OCI-LY7 (cell line): ENCODE measurements around the gene KLRF1. TPM values are rescaled to one million over a fixed set of nuclear protein-coding genes. Genes with fewer than 3 reads are reported as not detected.

ENCODE experiments used
- BruUV-seq: library from RNA; stranded (reverse); fragments of 400-500 nt; replicated peaks from 2 replicates; lab custom pipeline; 2021; lab: Mats Ljungman, UMichigan
- CTCF ChIA-PET: fragments of 300-600 bp; sonication (Branson Sonifier 250); formaldehyde crosslinking; loops from one replicate; lab custom pipeline; 2022; ENCODE audit warnings: antibody characterized with exemption; ENCODE audit not compliant: unreplicated experiment; lab: Charles Lee
- POLR2A ChIA-PET: fragments of 300-600 bp; sonication (Branson Sonifier 250); formaldehyde crosslinking; loops from one replicate; lab custom pipeline; 2022; ENCODE audit warnings: antibody characterized with exemption; lab: Charles Lee
- DNase-seq: peaks from one replicate; pipeline ENCODE4 v3.0.0-alpha.2; 2015; ENCODE audit warnings: low spot score
- H2AFZ ChIP-seq: fragments of 200-600 bp; sonication (generic), shearing (Covaris generic); 2 replicates; pipeline ENCODE4 v1.6.1; 2014; ENCODE audit warnings: mild to moderate bottlenecking, antibody characterized with exemption, low read length, moderate library complexity
- H3K27ac ChIP-seq: fragments of 200-600 bp; sonication (generic); 2 replicates; pipeline ENCODE4 v1.5.1; 2014; ENCODE audit warnings: mixed run types, low read depth, mild to moderate bottlenecking, moderate library complexity, low read length, inconsistent platforms; ENCODE audit not compliant: poor library complexity, severe bottlenecking
- H3K36me3 ChIP-seq: fragments of 200-600 bp; sonication (generic); 2 replicates; pipeline ENCODE4 v1.6.1; 2014; ENCODE audit warnings: mild to moderate bottlenecking, antibody characterized with exemption, low read length, moderate library complexity, mixed read lengths; ENCODE audit not compliant: insufficient read depth
- H3K4me1 ChIP-seq: fragments of 200-600 bp; sonication (generic); 2 replicates; pipeline ENCODE4 v1.5.1; 2014; ENCODE audit warnings: mild to moderate bottlenecking, low read length; ENCODE audit not compliant: insufficient read depth, poor library complexity, severe bottlenecking
- H3K4me2 ChIP-seq: fragments of 200-600 bp; sonication (generic); 2 replicates; pipeline ENCODE4 v1.6.1; 2014; ENCODE audit warnings: mild to moderate bottlenecking, low read length
- H3K4me3 ChIP-seq: fragments of 200-600 bp; sonication (generic); 2 replicates; pipeline ENCODE4 v1.5.1; 2014; ENCODE audit warnings: mild to moderate bottlenecking, low read depth, low read length; ENCODE audit not compliant: poor library complexity, severe bottlenecking
- H3K79me2 ChIP-seq: fragments of 200-600 bp; sonication (generic); 2 replicates; pipeline ENCODE4 v1.6.1; 2016; ENCODE audit warnings: low read depth, mild to moderate bottlenecking, low read length, moderate library complexity, mixed read lengths; ENCODE audit not compliant: insufficient read depth
- H3K9me2 ChIP-seq: fragments of 200-600 bp; sonication (generic); 2 replicates; pipeline ENCODE4 v1.6.1; 2016; ENCODE audit warnings: mild to moderate bottlenecking, low read length, mixed read lengths; ENCODE audit not compliant: insufficient read depth
- H3K9me3 ChIP-seq: fragments of 200-600 bp; sonication (generic); 2 replicates; pipeline ENCODE4 v1.6.1; 2014; ENCODE audit warnings: mild to moderate bottlenecking, mixed run types, low read length, mixed read lengths
- H4K20me1 ChIP-seq: fragments of 200-600 bp; sonication (generic); 2 replicates; pipeline ENCODE4 v1.6.1; 2014; ENCODE audit warnings: mild to moderate bottlenecking, antibody characterized with exemption, low read length, moderate library complexity, mixed read lengths; ENCODE audit not compliant: insufficient read depth
- CTCF ChIP-seq: fragments of 200-600 bp; sonication (generic); conservative IDR thresholded peaks from 2 replicates; pipeline ENCODE4 v1.5.1; 2014; ENCODE audit warnings: mild to moderate bottlenecking, antibody characterized with exemption, low read length, moderate library complexity, mixed read lengths
- EZH2phosphoT487 ChIP-seq: fragments of 200-600 bp; sonication (generic); IDR thresholded peaks from 2 replicates; pipeline ENCODE4 v1.6.1; 2018; ENCODE audit warnings: low read depth, borderline replicate concordance, mild to moderate bottlenecking, mixed run types, antibody characterized with exemption, low read length, moderate library complexity, mixed read lengths
- intact Hi-C: fragments of 100-400 bp; cut with micrococcal nuclease; formaldehyde crosslinking; loops from one replicate; pipeline ENCODE4 v1.10.0; 2022; ENCODE audit not compliant: unreplicated experiment
- total RNA-seq, 2 experiments: library from RNA; depleted of rRNA in 1 of 2; stranded (reverse); fragments of >200 nt in 1 of 2; shearing (Covaris generic) in 1 of 2; gene quantifications; 2 replicates each; pipeline ENCODE4 v1.2.3, GENCODE V29; 2014 to 2022

Gene KLRF1
- total RNA-seq, 2 experiments from 2014 or later = not detected

DNA sequence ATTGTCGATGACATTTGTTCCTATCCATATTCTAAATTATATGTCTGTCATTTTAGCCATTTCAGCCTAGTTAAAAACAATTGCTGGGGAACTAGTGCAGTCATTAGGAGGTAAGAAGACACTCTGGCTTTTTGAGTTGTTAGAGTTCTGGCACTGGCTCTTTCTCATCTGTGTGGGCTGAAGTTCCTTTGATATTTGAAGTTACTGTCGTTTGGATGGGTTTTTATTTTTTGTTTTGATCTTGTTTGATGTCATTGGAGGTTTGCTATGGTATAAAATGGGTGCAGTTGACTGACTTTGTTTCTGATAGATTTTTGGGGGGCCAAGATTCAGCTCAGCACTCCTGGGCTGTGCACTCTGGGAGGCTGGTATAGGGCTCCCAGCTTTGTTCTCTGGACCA is 45.9 kb upstream of the KLRF1 start:
- Histone ChIP-seq H3K4me1 (peaks cover 7% of the 10 kb centered on the region), H3K4me2 (no peak overlapping the region), H3K9me2 (no peaks in the 10 kb centered on the region), H4K20me1 (no peaks in the 10 kb centered on the region), H3K4me3 (no peak overlapping the region), H3K27ac (no peak overlapping the region), H3K36me3 (no peaks in the 10 kb centered on the region), H3K79me2 (no peaks in the 10 kb centered on the region), H2AFZ (no peak overlapping the region), H3K9me3 (no peaks in the 10 kb centered on the region)
- POLR2A ChIA-PET = interaction anchor here (0.6 to 1.0 kb wide), 3 partner anchors 8 to 256 kb away, joined by 3 to 6 read pairs (median 4); no protein-coding TSS in a partner anchor
- intact Hi-C loops = no loop called here
- TF ChIP-seq EZH2phosphoT487 (no peak), CTCF (no peak)
- DNase-seq = no peak
- no TSS peak for BruUV-seq
- CTCF ChIA-PET = no interaction called here

DNA sequence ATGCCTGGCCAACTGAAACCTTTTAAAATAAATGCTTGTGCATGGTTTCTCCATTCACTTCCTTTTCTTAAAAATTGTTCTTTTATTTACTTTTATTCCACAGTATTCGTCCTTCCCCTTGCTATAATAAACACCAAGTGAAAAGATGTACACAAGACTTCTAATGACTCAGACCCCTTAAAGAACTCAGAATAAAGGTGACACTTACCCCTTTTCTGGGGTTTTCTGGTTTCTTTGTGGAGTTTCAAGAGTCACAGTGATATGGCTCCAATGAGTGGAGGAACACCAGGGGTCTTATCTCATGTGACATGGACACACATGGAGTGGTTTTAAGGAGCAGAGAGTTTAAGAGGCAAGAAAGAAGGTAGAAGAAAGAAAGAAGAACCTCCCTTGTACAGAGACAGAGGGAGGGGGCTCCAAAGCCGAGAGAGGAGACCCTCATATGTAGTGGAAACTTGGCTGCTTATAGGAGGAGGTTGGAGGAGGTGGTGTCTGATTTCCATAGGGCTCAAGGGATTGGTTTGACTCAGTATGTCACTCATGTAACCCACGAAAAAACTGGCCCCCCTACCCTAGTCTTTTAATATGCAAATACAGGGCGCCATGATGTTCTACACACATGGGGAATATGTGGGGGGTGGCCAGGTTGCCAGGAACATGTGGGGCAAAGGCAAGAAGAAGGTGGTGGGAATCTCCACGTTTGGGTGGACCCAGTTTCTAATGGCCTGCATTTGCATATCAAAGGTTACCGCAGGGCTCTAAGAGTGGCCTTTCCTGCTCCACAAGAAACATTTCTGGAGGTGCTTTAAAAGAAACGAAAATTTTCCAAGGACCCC is 44.5 kb upstream of the KLRF1 start:
- TF ChIP-seq CTCF (no peak), EZH2phosphoT487 (no peak)
- ChIA-PET POLR2A (interaction anchor here (0.6 to 1.4 kb wide), 4 partner anchors 10 to 387 kb away, joined by 3 to 5 read pairs (median 4); partner anchors contain the start of gene CD69), CTCF (interaction anchor here (0.6 kb wide), 1 partner anchor 103 kb away, joined by 3 read pairs; no protein-coding TSS in a partner anchor)
- Histone ChIP-seq H3K4me2 (no peak overlapping the region), H3K4me1 (peaks cover 7% of the 10 kb centered on the region), H3K9me3 (no peaks in the 10 kb centered on the region; the same call in 1 of the 2 replicates), H3K79me2 (no peaks in the 10 kb centered on the region), H3K9me2 (no peaks in the 10 kb centered on the region), H4K20me1 (no peaks in the 10 kb centered on the region), H3K27ac (no peak overlapping the region), H3K4me3 (no peak overlapping the region), H2AFZ (no peak overlapping the region), H3K36me3 (no peaks in the 10 kb centered on the region)
- DNase-seq = no peak
- intact Hi-C loops = no loop called here
- no TSS peak for BruUV-seq

GRCh38 chr12:9784326-9784725 is 43.0 kb upstream of the KLRF1 start:
- no peak overlapping the region for H3K27ac ChIP-seq
- H4K20me1 ChIP-seq = no peaks in the 10 kb centered on the region
- TF ChIP-seq CTCF = no peak
- TF ChIP-seq EZH2phosphoT487 = no peak
- no peak overlapping the region for H3K4me3 ChIP-seq
- no TSS peak for BruUV-seq
- no peaks in the 10 kb centered on the region for H3K79me2 ChIP-seq
- no peaks in the 10 kb centered on the region for H3K36me3 ChIP-seq
- peaks cover 4% of the 10 kb centered on the region for H3K4me1 ChIP-seq
- intact Hi-C loops = no loop called here
- no peaks in the 10 kb centered on the region; the same call in 1 of the 2 replicates for H3K9me3 ChIP-seq
- ChIA-PET CTCF (no interaction called here), POLR2A (interaction anchor here (0.6 to 1.4 kb wide), 3 partner anchors 10 to 446 kb away, joined by 3 to 5 read pairs (median 3); no protein-coding TSS in a partner anchor)
- H3K4me2 ChIP-seq = no peak overlapping the region
- no peak overlapping the region for H2AFZ ChIP-seq
- H3K9me2 ChIP-seq = no peaks in the 10 kb centered on the region
- no peak for DNase-seq
